Endothelial cell of umbilical vein (primary cell): ENCODE measurements around the gene OASL. TPM values are rescaled to one million over a fixed set of nuclear protein-coding genes. Genes with fewer than 3 reads are reported as not detected.

Experiments used
- BruUV-seq: library from RNA; stranded (reverse); fragments of 400-500 nt; replicated peaks from 2 replicates; lab custom pipeline; 2021; lab: Mats Ljungman, UMichigan
- CTCF ChIA-PET: fragments of 300-600, 350-600 bp; sonication (Branson Sonifier 250); formaldehyde crosslinking; loops from one replicate; lab custom pipeline; 2021; ENCODE audit warnings: antibody characterized with exemption, inconsistent platforms; lab: Charles Lee
- POLR2A ChIA-PET: fragments of 300-600, 350-600 bp; sonication (Branson Sonifier 250); formaldehyde crosslinking; loops from one replicate; lab custom pipeline; 2021; ENCODE audit warnings: antibody characterized with exemption, inconsistent platforms; lab: Charles Lee
- DNase-seq: peaks from one replicate; pipeline ENCODE4 v3.0.0-alpha.2; 2011; ENCODE audit warnings: low read depth, low spot score
- FAIRE-seq: peaks from 2 replicates; lab custom pipeline; 2011; peaks lifted over from hg19 to GRCh38; lab: Jason Lieb, UNC
- H2AFZ ChIP-seq: 2 replicates; pipeline ENCODE4 v1.6.0; 2012; ENCODE audit warnings: low read depth, low read length, control low read depth, inconsistent platforms
- H3K27ac ChIP-seq: 2 replicates; pipeline ENCODE4 v1.5.1; 2011; ENCODE audit warnings: low read depth, mild to moderate bottlenecking, control low read depth, low read length, moderate library complexity; ENCODE audit not compliant: insufficient read depth
- H3K27me3 ChIP-seq, 2 experiments: 2 replicates each; pipeline versions ENCODE4 v1.6.0 to v1.6.1; 2011; ENCODE audit warnings: low read length in 2 of 2, mixed read lengths in 1 of 2; ENCODE audit not compliant: control insufficient read depth in 2 of 2, insufficient read depth in 2 of 2
- H3K36me3 ChIP-seq, 2 experiments: 2 replicates in 1 of 2; 3 replicates in 1 of 2; pipeline ENCODE4 v1.5.1; 2011; ENCODE audit warnings: low read length in 2 of 2, mild to moderate bottlenecking in 1 of 2, moderate library complexity in 1 of 2; ENCODE audit not compliant: control insufficient read depth in 2 of 2, insufficient read depth in 2 of 2; ENCODE audit errors: extremely low read depth in 1 of 2
- H3K4me1 ChIP-seq: 3 replicates; pipeline ENCODE4 v1.5.1; 2011; ENCODE audit warnings: mild to moderate bottlenecking, low read length; ENCODE audit not compliant: control insufficient read depth, insufficient read depth; ENCODE audit errors: extremely low read depth
- H3K4me2 ChIP-seq: 2 replicates; pipeline ENCODE4 v1.6.1; 2011; ENCODE audit warnings: low read length, control low read depth, mixed read lengths; ENCODE audit not compliant: insufficient read depth
- H3K4me3 ChIP-seq, 3 experiments: fragments of 200-600 bp in 1 of 3; sonication (generic), shearing (Covaris generic) in 1 of 3; replicated peaks in 1 of 3; 2 replicates each; pipeline ENCODE4 v1.5.1; 2011 to 2016; ENCODE audit warnings: control low read depth in 3 of 3, low read length in 3 of 3, mild to moderate bottlenecking in 2 of 3, inconsistent platforms in 1 of 3, low read depth in 1 of 3, moderate library complexity in 1 of 3; ENCODE audit not compliant: insufficient read depth in 1 of 3
- H3K79me2 ChIP-seq: 2 replicates; pipeline ENCODE4 v1.6.0; 2012; ENCODE audit warnings: low read length, inconsistent platforms; ENCODE audit not compliant: control insufficient read depth, insufficient read depth
- H3K9ac ChIP-seq: replicated peaks from 2 replicates; pipeline ENCODE3; 2011; ENCODE audit warnings: low read length, control low read depth; ENCODE audit not compliant: insufficient read depth; ENCODE audit errors: extremely low read depth
- H3K9me1 ChIP-seq: replicated peaks from 3 replicates; pipeline ENCODE4 v1.6.0; 2011; ENCODE audit warnings: mild to moderate bottlenecking, low read length; ENCODE audit not compliant: control insufficient read depth, insufficient read depth; ENCODE audit errors: extremely low read depth
- H3K9me3 ChIP-seq: replicated peaks from 2 replicates; pipeline ENCODE4 v1.5.1; 2012; ENCODE audit warnings: low read length, inconsistent platforms; ENCODE audit not compliant: control insufficient read depth, insufficient read depth
- H4K20me1 ChIP-seq: replicated peaks from 2 replicates; pipeline ENCODE3; 2011; ENCODE audit warnings: mild to moderate bottlenecking, low read length; ENCODE audit not compliant: control insufficient read depth, insufficient read depth; ENCODE audit errors: extremely low read depth
- EZH2 ChIP-seq: IDR thresholded peaks from 2 replicates; pipeline ENCODE4 v1.6.1; 2012; ENCODE audit warnings: borderline replicate concordance, low read depth, mild to moderate bottlenecking, moderate library complexity, low read length, inconsistent platforms; ENCODE audit not compliant: severe bottlenecking
- FOS ChIP-seq: IDR thresholded peaks from 2 replicates; pipeline ENCODE4 v1.6.1; 2011; ENCODE audit warnings: mild to moderate bottlenecking, low read length, moderate library complexity, borderline replicate concordance; ENCODE audit not compliant: insufficient read depth
- GATA2 ChIP-seq: IDR thresholded peaks from 2 replicates; pipeline ENCODE4 v1.7.0; 2011; ENCODE audit warnings: low read depth, mild to moderate bottlenecking, moderate library complexity, mixed read lengths, low read length; ENCODE audit not compliant: insufficient read length, insufficient read depth
- JUN ChIP-seq: IDR thresholded peaks from 2 replicates; pipeline ENCODE4 v1.6.1; 2011; ENCODE audit warnings: borderline replicate concordance, low read depth; ENCODE audit not compliant: insufficient read length, insufficient read depth
- MYC ChIP-seq: IDR thresholded peaks from one replicate; pipeline ENCODE4 v1.6.1; 2011; ENCODE audit warnings: mild to moderate bottlenecking, low read depth, low read length
- POLR2A ChIP-seq: IDR thresholded peaks from 2 replicates; pipeline ENCODE4 v1.6.1; 2012; ENCODE audit warnings: low read depth, mild to moderate bottlenecking, control low read depth, low read length
- POLR2AphosphoS5 ChIP-seq: IDR thresholded peaks from 2 replicates; pipeline ENCODE4 v1.6.1; 2012; ENCODE audit warnings: low read depth, mild to moderate bottlenecking, control low read depth, low read length, moderate library complexity; ENCODE audit not compliant: insufficient read depth
- dilution Hi-C: fragments of 300-500 bp; cut with MboI; formaldehyde crosslinking; loops from one replicate; pipeline ENCODE4 v1.15.0; 2019; ENCODE audit warnings: low sequenced_read_pairs; ENCODE audit not compliant: extremely low pct_ligation_motif_present
- intact Hi-C: fragments of 100-400 bp; cut with micrococcal nuclease; formaldehyde crosslinking; loops from one replicate; pipeline ENCODE4 v1.10.0; 2022
- polyA plus RNA-seq, 4 experiments: library from polyadenylated mRNA; depleted of rRNA in 3 of 4; stranded (reverse) in 3 of 4; unstranded in 1 of 4; fragments of >200 nt; gene quantifications; 2 replicates each; pipeline versions ENCODE4 v1.2.1 to v1.2.3, GENCODE V29; 2011 to 2012; ENCODE audit warnings: missing spikeins in 1 of 4
- total RNA-seq: library from RNA; stranded (reverse); gene quantifications from 2 replicates; pipeline ENCODE4 v1.2.3, GENCODE V29; 2021
- TF ChIP-seq, protein P1 (sequence below): IDR thresholded peaks from 2 replicates; pipeline ENCODE4 v1.6.1; 2011; ENCODE audit not compliant: insufficient read depth, insufficient read length
- TF ChIP-seq, protein P2 (sequence below), 2 donors: IDR thresholded peaks; 1 replicate in 1 of 2; 2 replicates in 1 of 2; pipeline ENCODE4 v1.5.1; 2011; ENCODE audit warnings: low read length in 2 of 2, mild to moderate bottlenecking in 2 of 2, moderate library complexity in 2 of 2, control low read depth in 1 of 2, inconsistent platforms in 1 of 2, low read depth in 1 of 2; ENCODE audit not compliant: insufficient read depth in 1 of 2; ENCODE audit errors: extremely low read depth in 1 of 2

Gene OASL
- total and polyA plus RNA-seq, 2 donors (not counting 3 experiments of a cell fraction or from before 2014, with no cell fraction given) = 0.17 to 0.33 TPM

DNA sequence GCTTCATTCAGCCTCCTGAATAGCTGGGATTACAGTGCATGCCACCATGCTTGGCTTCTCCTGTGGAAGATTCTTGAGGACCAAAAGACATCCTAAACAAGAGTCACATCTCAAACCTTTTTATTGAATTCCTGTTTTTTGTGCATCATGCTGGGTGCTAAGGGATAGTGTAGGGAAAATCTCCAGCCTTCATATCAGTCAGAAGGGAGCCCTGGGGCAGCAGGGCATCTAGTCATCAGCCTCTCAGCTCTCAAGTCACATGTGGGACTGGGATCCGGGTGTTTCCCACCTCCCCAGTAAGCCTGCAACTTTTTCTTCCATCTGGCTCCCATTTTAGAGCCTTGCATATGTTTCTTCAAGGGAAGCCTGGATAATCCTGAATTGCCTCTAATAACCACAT, 25.1 kb upstream of the OASL start:
- TF ChIP-seq POLR2AphosphoS5 = no peak
- TF ChIP-seq, protein P1, sequence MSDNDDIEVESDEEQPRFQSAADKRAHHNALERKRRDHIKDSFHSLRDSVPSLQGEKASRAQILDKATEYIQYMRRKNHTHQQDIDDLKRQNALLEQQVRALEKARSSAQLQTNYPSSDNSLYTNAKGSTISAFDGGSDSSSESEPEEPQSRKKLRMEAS = no peak
- no peak for TF ChIP-seq POLR2A
- TF ChIP-seq JUN = no peak
- no peak for TF ChIP-seq GATA2
- TF ChIP-seq MYC = no peak
- no peak for TF ChIP-seq FOS
- TF ChIP-seq EZH2 = no peak
- TF ChIP-seq, protein P2, sequence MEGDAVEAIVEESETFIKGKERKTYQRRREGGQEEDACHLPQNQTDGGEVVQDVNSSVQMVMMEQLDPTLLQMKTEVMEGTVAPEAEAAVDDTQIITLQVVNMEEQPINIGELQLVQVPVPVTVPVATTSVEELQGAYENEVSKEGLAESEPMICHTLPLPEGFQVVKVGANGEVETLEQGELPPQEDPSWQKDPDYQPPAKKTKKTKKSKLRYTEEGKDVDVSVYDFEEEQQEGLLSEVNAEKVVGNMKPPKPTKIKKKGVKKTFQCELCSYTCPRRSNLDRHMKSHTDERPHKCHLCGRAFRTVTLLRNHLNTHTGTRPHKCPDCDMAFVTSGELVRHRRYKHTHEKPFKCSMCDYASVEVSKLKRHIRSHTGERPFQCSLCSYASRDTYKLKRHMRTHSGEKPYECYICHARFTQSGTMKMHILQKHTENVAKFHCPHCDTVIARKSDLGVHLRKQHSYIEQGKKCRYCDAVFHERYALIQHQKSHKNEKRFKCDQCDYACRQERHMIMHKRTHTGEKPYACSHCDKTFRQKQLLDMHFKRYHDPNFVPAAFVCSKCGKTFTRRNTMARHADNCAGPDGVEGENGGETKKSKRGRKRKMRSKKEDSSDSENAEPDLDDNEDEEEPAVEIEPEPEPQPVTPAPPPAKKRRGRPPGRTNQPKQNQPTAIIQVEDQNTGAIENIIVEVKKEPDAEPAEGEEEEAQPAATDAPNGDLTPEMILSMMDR (IDR thresholded peaks at IDR 0.05; ENCODE audit: extremely low read depth in 1 of 2, insufficient read depth in 1 of 2, low read depth in 1 of 2, low read length in 2 of 2) = no peak
- Histone ChIP-seq H3K9me1 (no peaks in the 10 kb centered on the region), H3K79me2 (no peaks in the 10 kb centered on the region), H3K27ac (no peak overlapping the region), H3K9ac (no peak overlapping the region), H3K4me3 (no peak overlapping the region), H3K27me3 (peaks cover 0 to 5% of the 10 kb centered on the region in 2 experiments), H3K4me1 (peaks cover 4% of the 10 kb centered on the region), H3K36me3 (no peaks in the 10 kb centered on the region), H3K4me2 (no peak overlapping the region), H2AFZ (no peak overlapping the region), H4K20me1 (no peaks in the 10 kb centered on the region), H3K9me3 (no peaks in the 10 kb centered on the region)
- no peak for FAIRE-seq
- ChIA-PET POLR2A (interaction anchor here (0.5 kb wide), 1 partner anchor 161 kb away, joined by 3 read pairs; no protein-coding TSS in a partner anchor), CTCF (interaction anchor here (3.0 to 5.9 kb wide), 2 partner anchors 32 to 46 kb away, joined by 17 to 45 read pairs; no protein-coding TSS in a partner anchor)
- no TSS peak for BruUV-seq
- DNase-seq = no peak
- dilution Hi-C loops (no loop called here), intact Hi-C loops (loop anchor here (5.0 kb wide), 1 partner anchor 148 kb away; the partner anchor contains the start of gene P2RX4)
